Activated CD4-positive, CD25-positive, alpha-beta regulatory T cell (primary cell): ENCODE results near the gene WSB2.
A peak's percentile ranks its signal among the peaks of the same experiment; 100 is the strongest.

Source experiments
- DNase-seq, 4 experiments: peaks; one replicate each; lab custom pipeline; 2025; lab: John Stamatoyannopoulos, UW

The WSB2 gene

DNA sequence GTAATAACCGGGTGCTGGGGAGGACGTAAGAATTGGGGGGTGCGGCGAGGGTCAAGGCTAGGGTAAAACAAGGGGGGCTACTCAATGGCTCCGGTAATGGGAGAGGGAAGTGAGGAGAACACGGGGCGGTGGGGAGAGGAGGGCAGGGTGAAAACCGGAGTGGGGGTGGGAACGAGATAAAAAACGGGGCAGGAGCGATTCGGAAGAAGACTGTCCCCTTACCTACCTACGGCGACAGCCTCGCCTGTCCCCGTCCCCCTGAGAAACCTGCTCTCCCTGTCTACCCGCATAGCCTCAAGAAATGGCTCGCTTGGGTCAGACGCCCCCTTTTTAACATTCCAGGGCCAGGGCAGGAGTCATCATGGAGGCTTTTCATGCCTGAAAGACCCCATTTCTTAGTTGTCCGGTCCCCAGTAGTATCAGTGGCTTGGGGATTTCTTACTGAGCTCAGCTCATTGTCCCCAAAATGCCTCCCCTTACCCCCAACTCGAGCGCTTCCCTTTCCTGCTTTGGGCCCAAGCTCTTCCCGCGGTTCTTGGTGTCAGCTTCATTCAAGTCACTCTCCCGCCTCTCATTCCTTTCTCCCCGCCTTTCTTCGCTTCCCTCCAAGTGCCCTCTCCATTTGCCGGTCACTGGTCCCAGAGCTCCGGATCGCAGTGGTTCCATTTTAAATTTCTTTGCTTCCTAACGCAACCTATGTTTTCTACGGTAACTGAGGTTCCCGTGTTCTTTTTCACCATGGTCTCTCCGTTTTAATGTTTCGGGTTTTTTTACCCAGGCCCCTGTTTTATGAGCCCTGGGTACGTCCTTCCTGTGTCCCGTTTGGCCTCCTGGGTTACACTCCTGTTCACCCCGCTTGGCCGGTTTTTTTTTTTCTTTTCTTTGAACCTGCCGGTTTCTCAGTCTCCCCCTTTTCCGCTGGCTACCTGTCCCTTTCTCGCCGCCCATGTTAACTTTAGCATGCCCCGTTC, 1.2 kb upstream of the WSB2 start:
- DNase-seq, result no peak

DNA sequence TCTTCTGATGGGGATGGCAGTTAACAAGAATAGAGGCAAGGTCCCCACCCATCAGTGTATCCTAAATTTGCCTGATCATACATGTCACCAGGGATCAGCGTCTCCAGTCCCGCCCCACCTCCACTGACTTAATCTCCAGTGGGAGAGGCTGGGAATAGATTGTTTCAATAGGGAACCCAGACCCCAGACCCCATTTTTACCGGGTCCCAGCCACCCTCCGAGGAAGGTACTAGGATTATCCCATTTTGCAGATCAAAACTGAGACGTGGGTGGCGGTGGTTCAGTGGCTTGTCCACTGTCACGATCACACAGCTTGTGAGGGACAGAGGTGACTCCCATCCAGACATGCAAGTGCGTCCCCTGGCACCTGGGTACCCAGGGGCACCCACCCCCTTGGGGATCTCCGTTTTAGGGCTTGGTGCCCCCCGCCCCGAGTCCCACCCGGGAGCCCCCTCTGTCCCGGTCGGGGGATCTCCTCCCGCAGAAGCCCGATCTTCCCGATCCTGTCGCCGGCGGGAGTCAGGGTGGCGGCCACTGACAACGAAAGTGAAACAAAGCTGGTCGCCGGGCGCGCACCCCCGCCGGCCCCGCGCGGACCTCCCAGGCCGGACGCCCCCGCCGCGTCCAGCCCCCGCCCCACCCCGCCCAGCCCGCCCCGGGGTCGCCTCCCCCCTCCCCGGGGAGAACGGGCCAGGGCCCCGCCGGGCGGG, 523 bp downstream of the WSB2 start:
- peak in 1 of 4 experiments; percentile 25 for DNase-seq

DNA sequence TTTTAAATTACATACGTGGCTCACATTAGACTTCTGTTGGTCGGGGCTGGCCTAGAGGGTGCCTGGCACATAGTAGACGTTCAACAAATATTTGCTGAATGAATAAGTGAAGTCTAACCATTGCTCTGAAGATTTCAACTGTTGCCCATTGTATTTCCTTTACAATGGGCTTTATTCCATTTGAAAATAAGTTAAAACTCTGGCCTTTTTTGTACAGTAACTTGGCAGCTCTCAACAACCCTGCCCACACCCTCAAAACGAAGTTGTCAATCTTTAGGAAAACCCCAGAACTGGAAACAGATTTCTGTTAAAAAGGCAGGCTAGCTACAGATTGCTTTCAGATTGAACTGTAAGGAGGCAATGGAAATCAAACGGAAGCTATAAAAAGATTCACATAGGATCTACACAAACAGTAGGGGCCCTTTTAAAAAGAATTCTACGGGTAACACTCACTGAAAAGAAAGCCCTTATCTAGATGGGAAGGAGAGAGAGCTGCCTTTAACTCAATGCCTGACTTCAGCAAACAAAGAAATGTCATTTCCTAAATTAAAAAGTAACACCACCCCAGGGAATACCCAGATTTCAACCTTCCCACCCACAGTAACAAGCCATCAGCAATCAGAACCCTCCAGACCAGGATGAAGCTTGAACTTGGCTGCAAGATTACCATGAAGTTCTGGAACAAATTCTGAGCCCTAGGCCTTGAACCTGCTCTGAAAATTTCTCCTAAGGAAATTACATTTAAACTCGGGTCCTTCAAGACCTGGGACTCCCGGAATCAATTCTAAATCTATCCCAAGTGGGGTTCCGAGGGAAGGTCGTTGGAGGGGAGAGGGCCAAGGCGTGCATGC, 1.4 kb downstream of the WSB2 start:
- no peak for DNase-seq

DNA sequence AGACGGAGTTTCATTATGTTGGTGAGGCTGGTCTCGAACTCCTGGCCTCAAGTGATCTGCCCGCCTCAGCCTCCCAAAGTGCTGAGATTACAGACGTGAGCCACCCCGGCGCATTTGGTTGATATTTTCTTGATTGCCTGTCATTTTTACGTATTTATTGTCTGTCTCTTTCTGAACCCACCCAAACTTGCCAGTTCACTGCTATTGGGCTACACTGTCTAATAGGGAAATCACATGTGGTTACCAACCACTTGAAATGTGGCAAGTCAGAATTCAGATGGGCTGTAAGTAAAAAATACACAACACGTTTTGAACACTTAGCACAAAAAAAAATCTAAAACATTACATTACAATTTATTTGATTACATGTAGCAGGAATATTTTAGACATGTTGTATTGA, 2.1 kb downstream of the WSB2 start:
- DNase-seq, result no peak

DNA sequence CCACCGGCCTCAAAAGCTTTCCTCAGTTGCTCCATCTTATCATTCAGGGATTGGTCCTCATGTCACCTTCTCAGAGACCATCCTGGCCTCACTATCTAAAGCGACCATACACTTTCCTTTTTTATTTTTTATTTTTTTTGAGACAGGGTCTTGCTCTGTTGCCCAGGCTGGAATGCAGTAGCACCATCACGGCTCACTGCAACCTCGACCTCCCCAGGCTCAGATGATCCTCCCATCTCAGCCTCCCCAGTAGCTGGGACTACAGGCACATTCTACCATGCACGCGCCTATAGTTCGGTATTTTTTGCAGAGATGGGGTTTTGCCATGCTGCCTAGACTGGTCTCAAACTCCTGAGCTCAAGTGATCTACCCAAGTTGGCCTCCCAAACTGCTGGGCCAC, 2.8 kb downstream of the WSB2 start:
- no peak for DNase-seq

DNA sequence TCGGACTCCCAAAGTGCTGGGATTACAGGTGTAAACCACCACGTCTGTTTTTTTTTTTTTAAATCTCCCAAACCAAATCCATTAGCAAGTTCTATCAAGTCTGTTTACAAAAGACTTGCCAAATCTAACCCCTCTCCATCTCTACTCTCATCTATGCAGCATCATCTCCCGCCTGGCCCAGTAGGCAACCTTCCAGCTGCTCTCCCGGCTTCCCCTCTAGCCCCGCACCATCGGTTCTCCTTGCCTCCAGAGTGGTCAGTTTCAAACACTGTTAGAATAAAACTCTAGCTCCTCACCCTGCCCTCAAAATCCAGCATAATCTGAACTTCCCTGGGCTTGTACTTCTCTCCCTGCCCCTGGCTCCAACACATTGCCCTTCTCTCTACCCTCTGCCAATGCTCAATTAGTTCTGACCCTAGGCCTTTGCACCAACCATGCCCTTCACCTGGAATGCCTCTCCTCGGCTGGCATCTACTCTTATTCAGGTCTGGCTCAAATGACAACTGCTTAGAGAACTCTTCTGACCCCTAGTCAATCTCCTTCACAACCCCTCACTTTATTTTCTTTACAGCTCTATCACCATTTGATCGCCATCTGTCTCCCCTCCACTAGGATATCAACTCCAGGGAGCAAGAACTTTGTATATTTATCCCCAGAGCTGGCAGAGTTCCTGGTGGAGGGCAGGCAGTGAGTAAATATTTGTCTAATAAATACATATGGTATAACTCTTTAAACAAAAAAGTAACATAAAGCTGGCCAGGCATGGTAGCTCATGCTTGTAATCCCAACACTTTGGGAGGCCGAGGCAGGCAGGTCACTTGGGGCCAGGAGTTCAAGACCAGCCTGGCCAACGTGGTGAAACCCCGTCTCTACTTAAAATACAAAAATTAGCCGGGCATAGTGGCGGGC, 4.9 kb downstream of the WSB2 start:
- no peak for DNase-seq

DNA sequence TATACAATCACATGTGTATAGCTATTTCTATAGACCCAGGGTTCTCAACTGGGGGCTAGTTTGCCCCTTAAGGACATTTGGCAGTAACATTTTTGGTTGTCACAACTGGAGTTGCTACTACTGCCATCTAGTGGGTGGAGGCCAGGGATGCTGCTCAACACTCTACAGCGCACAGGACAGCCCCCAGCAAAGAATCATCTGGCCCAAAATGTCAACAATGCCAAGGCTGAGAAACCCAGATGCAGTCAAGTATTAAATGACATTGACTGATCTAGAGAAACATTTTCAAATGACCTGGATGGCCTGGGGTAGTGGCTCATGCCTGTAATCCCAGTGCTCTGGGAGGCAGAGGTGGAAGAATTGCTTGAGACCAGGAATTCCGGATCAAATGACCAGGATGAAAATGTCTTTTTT, 5.8 kb downstream of the WSB2 start:
- DNase-seq, result peak; percentile 27 to 52 (median 36)

DNA sequence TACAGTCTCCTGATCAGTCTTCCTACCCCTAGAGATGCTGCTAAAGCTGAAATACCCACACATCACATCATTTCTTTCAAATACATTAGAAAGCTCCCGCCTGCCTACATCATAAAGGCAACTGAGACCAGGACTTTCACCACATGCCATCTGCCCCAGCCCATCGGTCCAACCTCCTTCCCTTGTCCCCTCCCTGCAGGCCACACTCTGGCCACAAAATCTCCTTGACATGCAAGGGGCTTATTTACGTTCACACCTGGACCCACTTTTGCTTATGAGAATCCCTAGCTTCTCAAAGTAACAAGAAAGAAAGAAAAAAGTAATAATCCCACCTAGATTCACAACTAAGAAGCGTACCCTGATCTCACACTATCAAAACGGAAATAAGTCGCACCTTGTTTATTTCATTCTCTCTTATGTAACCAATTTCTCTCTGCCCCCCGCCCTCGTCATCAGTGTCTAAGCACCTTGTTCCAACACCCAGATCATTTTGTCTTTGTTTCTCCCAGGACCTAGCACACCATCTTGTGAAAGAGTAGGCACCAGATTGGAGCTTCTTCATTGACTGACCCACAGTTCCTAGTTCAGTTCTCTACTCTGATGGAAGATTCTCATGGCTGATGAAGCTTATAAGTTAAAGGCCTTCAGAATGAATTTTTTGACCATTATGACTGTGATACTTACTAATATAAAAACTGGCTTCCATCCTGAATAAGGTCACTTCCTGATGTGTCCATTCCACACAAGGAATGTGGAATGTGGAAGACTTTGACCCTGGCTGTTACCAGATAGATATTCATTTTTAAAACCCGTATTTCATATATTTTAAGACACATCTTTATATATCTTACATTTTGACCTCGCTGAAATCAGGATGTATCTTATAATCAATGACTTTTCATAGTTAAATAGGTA, 7.7 kb downstream of the WSB2 start:
- no peak for DNase-seq

DNA sequence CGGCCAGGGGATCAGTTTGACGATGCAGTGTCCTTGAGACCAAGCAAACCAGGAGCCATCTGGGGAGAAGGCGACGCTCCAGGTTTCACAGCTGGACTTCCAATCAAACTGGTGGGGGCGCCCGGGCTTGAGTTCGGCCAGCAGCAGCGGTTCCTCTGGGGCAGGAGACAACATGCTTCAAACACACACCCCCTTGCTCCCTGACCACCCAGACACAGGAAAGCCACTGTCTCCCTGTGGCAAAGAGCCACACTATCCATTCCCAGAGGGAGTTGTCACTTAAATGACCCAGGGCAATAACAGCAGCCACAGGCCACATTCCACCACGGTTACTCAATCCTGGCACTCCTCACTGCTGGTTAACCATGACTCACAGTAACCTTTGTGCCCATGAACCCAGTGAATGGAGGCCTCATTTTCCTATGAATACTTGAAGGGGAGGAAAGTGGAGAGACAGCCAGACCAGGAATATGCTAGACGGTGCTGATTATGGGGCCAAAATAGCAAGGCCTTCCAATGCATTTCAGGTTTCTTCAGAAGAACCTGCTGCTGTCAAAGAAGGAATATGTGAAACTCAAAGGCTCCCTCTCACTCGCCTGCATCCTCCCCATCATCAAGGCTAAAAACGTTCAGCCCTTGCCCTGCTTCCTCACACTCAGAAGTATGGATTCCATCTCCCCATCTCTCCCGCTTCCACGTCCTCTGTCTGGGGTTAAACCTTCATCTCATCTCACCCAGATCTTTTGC, 8.5 kb downstream of the WSB2 start:
- no peak for DNase-seq

DNA sequence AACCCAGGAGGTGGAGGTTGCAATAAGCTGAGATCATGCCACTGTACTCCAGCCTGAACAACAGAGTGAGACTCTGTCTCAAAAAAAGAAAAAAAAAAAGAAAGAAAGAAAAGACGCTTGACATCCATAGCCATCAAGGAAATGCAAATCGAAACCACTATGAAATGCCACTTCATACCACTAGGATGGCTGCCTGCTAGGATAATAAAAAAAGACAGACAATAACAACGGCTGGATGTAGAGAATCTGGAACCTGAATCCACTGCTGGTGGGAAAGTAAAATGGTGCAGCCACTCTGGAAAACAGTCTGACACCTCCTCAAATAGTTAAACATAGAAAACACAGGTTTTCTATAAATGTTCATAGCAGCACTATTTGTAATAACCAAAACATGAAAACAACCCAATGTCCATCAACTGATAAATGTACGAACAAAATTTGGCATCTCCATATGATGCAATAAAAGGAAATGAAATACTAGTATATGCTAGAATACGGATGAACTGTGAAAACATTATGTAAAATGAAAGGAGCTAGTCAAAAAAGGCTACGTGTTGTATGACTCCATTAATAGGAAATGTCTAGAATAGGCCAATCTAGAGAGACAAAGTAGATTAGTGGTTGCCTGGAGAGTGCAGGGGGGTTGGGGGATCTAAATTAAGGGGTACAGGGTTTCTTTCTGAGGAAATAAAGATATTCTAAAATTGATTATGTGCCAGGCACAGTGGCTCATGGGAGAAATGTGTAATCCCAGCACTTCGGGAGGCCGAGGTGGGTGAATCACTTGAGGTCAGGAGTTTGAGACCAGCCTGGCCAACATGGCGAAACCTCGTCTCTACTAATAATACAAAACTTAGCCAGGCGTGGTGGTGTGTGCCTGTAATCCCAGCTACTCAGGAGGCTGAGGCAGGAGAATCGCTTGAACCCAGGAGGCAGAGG, 9.7 kb downstream of the WSB2 start:
- no peak for DNase-seq

DNA sequence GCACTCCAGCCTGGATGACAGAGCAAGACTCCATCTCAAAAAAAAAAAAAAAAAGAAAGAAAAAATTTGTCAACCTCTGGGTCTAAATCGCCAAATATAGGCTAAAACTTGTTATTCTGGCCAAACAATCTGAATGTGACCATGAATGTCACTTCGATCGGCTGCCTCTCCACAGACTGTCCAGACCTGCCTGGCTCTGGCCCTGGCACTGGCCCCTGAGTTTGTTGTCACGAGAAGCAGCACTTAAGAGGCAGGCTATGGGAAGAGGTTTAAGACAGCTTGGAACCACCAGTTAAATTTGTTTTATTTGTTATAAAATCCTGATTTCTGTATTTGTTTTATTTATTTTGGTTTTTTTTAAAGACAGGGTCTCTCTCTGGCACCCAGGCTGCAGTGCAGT, 14.5 kb downstream of the WSB2 start:
- DNase-seq, result no peak

DNA sequence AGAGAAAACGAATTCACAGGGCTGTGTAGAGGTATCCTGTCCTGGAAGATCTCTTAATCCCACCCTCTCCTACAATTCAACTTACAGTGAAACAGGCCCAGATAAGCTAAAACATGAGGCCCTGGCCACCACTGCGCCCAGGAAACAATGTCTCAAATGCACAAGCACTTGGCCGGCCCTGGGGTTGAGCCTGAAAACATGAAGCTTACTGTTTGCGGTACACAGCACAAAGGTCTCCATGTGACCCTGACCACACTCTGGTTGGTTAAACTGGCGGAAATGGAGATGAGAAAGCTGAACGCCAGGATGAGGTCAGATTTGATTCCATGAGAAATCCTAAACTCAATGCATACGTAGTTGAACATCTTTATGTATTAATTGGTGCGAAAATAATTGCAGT, 16.4 kb downstream of the WSB2 start:
- DNase-seq, result no peak

DNA sequence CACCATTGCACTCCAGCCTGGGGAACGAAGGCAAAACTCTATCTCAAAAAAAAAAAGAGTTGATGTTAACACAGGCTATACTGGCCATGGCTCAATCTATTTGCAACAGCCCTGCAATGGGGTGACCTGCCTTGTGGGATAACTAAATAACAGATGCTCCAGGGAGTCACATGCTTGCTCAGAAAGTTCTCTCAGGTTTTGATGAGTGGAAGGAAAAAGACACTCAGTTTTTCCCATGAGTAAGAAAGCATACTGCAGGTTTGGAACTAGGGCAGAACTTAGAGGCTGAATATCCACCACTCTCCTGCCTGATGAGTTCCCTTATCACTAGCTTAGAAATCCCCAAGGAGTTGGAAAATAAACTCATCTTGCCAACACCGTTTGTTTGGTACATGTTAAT, 16.9 kb downstream of the WSB2 start:
- no peak for DNase-seq

DNA sequence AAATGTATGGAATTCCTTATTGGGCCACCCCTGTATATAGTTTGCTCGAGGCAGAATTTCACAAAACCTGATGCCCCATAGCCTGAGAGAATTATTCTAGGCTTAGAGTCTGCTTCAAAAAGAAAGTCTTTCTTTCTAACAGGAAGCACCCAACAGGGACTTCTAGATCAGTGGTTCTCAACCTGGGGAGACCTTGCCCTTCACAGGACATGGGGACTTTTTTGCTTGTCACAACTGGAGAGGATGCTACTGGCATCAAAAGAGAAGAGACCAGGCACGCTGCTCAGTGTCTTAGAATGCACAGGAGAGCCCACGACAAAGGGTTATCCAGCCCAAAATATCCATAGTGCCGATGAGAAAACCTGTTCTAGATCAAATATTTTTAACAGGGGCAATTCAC, 18.9 kb downstream of the WSB2 start:
- DNase-seq, result no peak

DNA sequence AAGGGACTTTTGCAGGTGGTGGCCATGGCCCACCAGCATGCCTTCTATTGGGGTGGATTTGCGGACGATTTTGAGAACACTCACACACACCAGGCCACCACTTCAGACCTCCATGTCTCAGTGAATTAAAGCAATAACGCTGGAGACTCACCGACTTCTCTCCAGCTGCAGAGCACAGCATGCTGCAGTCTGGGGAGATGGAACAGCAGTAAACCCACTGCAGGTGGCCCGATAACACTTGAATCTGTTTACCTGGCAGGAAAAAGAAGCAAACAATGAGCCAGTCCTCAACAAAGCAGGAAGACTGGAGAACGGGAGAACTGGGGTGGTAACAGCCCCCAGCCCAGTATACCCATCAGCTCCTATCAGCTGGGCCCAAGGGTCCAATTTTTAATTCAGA, 22.8 kb downstream of the WSB2 start:
- DNase-seq, result no peak

DNA sequence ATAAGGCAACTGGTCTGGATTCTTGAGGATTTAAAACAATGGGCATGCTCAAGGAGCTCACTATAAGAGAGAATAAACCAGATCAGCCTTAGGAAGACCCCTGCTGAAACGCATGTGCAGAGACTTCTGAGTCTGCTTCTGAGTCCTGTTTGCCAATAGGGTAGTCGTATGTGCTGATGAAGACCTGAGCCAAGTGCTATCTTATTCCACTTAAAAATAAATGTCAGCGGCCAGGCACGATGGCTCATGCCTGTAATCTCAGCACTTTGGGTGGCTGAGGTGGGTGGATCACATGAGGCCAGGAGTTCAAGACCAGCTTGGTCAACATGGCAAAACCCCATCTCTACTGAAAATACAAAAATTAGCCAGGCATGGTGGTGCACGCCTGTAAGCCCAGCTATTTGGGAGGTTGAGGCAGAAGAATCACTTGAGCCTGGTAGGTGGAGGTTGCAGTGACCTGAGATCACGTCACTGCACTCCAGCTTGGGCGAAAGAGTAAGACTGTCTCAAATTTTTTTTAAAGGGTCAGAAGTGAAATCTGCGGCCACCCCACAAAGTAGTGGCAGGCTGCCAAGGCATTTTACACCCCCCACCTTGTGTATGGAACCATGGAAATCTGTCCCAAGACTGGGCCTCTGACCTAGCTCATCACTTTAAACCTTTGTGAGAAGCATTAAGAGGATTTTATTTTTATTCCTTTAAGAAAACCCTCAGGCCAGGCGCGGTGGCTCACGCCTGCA, 24.1 kb downstream of the WSB2 start:
- no peak for DNase-seq

DNA sequence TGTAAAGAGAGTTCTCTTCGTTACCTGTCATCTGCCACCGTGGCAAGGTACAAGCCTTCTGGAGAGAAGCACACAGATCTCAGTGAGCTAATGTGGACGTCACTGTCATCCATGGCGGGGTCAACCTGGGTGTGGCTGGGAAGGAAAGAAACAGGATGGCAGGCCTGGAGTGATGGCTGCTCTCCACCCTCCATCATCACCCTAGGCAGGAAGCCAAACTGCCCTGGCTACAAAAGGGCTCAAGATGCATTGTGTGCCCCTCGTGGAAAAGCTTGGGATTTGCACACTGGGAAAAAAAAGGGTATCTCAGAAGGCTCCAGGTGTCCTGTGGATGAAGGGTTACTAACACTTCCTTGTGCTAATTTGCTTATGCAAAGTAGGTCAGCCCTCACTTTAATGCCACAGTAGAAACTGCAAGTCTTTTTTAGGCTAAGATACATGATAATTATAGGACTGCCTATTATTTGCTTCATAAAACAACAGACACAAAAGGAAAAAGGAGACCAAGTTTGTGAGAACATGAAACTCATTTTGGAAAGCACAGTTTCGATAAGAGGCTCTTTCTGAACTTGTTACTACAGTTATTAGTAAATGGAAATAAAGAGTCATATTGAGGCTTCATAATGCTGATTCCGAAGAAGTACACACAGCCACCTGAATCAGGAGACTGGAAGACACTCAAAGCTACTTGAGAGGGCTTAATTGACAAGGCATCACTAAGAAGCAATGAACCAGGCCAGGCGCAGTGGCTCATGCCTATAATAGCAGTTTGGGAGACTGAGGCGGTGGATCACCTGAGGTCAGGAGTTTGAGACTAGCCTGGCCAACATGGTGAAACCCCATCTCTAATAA, 25.6 kb downstream of the WSB2 start:
- no peak for DNase-seq
